K562 (cell line): ENCODE data around the gene SPTAN1. TPM values are rescaled to one million over a fixed set of nuclear protein-coding genes. Genes with fewer than 3 reads are reported as not detected.

Experiments
- BRCA1 ChIP-seq, 2 experiments: fragments of 450-650 bp in 1 of 2; sonication (generic) in 1 of 2; formaldehyde crosslinking in 1 of 2; IDR thresholded peaks; 2 replicates each; pipeline versions ENCODE4 v1.5.0 to v1.6.1; 2017 to 2020; ENCODE audit warnings: mild to moderate bottlenecking in 1 of 2, missing genetic modification reagents in 1 of 2
- CREM ChIP-seq: IDR thresholded peaks from 2 replicates; pipeline ENCODE4 v1.6.1; 2014; ENCODE audit warnings: antibody characterized with exemption, low read depth
- FOXP1 ChIP-seq: sonication (generic); formaldehyde crosslinking; IDR thresholded peaks from 2 replicates; pipeline ENCODE4 v1.8.0; 2022; ENCODE audit warnings: mild to moderate bottlenecking, missing genetic modification reagents
- LCOR ChIP-seq: sonication (generic); formaldehyde crosslinking; IDR thresholded peaks from 2 replicates; pipeline ENCODE4 v1.8.0; 2022; ENCODE audit warnings: mild to moderate bottlenecking, missing genetic modification reagents
- MXI1 ChIP-seq: IDR thresholded peaks from 2 replicates; pipeline ENCODE4 v1.6.1; 2011; ENCODE audit warnings: low read depth, mild to moderate bottlenecking, improper control_type of control experiment, low read length
- RFX1 ChIP-seq: fragments of 450-650 bp; IDR thresholded peaks from 2 replicates; pipeline ENCODE4 v1.6.1; 2016; ENCODE audit warnings: mild to moderate bottlenecking, moderate library complexity
- ZC3H11A ChIP-seq: IDR thresholded peaks from 2 replicates; pipeline ENCODE4 v1.6.1; 2012; ENCODE audit warnings: low read depth, low read length, improper control_type of control experiment
- ZNF133 ChIP-seq: fragments of 250-450 bp; sonication (Bioruptor Pico); IDR thresholded peaks from 2 replicates; pipeline ENCODE4 v1.4.0; 2020; ENCODE audit warnings: mild to moderate bottlenecking
- polyA plus RNA-seq, 8 experiments: library from polyadenylated mRNA; depleted of rRNA in 4 of 8; stranded (reverse) in 5 of 8; unstranded in 3 of 8; fragments of >200 nt; fragmentation: Nextera tagmentation in 2 of 8; fragmentation: Illumina TruSeq in 1 of 8; extraction: Ambion mirVana in 2 of 8; extraction: Trizol in 1 of 8; gene quantifications; 2 replicates each; pipeline versions ENCODE4 v1.2.1 to v1.2.3, GENCODE V29; 2011 to 2014; ENCODE audit warnings: inconsistent platforms in 1 of 8, missing spikeins in 1 of 8
- total RNA-seq, 7 experiments: library from RNA; depleted of rRNA in 6 of 7; stranded (reverse); fragments of >200 nt in 6 of 7; fragmentation: Illumina TruSeq in 2 of 7; extraction: Trizol in 2 of 7; gene quantifications; 2 replicates each; pipeline versions ENCODE4 v1.2.1 to v1.2.3, GENCODE V29; 2011 to 2021; ENCODE audit warnings: low replicate concordance in 1 of 7
- TF ChIP-seq, protein P1 (sequence below): fragments of 450-650 bp; formaldehyde crosslinking; IDR thresholded peaks from 2 replicates; pipeline ENCODE4 v1.4.0; 2020; ENCODE audit warnings: mild to moderate bottlenecking, mixed read lengths
- TF ChIP-seq, protein P2 (sequence below): fragments of 250-450 bp; sonication (Bioruptor Pico); IDR thresholded peaks from 2 replicates; pipeline ENCODE4 v1.8.0; 2022; ENCODE audit warnings: moderate library complexity, mild to moderate bottlenecking, inconsistent platforms
- TF ChIP-seq, protein P3 (sequence below), 2 experiments: fragments of 450-650 bp; IDR thresholded peaks; 2 replicates each; pipeline ENCODE4 v1.6.1; 2016; ENCODE audit warnings: mild to moderate bottlenecking in 2 of 2, borderline replicate concordance in 1 of 2, low read depth in 1 of 2, moderate library complexity in 1 of 2

Gene SPTAN1
- total and polyA plus RNA-seq, 9 of the 15 experiments (the other 6 are each of a cell fraction or from before 2014, with no cell fraction given), result 1.5 to 13.5 (median 6.8) TPM

DNA sequence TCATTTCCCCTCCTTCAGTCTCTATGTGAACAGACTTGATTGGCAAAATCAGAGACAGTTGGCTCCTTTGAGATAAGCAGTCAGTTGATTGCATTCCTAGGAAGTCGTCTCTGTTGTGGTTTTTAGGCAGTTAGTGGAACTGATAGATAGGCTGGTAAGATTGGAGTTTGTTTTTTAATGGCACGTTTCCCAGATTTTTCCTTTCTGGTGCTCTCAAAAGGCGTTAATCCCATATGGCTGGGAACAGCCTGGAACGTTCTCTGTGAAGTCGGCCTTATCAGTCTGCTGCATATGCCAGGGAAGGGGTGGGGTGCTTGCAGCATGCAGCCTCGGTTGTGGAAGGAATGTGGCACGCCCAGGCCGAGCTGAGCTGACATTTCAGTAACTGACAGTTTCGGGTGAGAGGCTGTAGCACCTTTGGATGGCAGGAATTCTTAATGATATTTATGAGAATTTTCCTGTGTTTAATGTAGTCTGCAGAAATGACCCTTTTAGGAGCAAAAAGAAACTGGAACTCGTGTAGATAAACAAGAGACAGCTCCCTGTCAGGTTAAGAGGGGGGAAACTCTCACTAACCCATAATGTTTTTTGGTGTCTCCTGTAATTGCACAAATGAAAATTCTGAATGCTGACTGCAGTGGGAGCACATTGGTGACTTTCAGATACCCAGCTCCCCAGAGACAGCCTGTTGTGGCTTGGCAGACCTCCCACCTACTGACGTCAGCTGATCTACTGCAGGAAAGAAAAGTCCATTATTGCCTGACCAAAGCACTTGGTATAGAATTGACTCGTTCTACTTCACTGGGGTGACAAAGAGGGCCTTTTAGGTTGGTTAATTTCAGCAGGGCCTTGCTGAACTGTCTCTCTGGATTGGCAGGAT is 6.3 kb downstream of the SPTAN1 start (continued):
- TF ChIP-seq MXI1 (peak; percentile 61; the same call in 1 of the 2 replicates), BRCA1 (IDR thresholded peaks at IDR 0.05) (no peak), BRCA1 (CRISPR knock-in tag; IDR thresholded peaks at IDR 0.05) (no peak), ZNF133 (no peak), RFX1 (no peak), ZC3H11A (no peak), LCOR (CRISPR knock-in tag) (peak; percentile 80), CREM (peak; percentile 36; the same call in 1 of the 2 replicates), FOXP1 (CRISPR knock-in tag) (peak; percentile 71; the same call in 1 of the 2 replicates)
- TF ChIP-seq, protein P1, sequence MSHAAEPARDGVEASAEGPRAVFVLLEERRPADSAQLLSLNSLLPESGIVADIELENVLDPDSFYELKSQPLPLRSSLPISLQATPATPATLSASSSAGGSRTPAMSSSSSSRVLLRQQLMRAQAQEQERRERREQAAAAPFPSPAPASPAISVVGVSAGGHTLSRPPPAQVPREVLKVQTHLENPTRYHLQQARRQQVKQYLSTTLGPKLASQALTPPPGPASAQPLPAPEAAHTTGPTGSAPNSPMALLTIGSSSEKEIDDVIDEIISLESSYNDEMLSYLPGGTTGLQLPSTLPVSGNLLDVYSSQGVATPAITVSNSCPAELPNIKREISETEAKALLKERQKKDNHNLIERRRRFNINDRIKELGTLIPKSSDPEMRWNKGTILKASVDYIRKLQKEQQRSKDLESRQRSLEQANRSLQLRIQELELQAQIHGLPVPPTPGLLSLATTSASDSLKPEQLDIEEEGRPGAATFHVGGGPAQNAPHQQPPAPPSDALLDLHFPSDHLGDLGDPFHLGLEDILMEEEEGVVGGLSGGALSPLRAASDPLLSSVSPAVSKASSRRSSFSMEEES (CRISPR knock-in tag), result no peak
- TF ChIP-seq, protein P2, sequence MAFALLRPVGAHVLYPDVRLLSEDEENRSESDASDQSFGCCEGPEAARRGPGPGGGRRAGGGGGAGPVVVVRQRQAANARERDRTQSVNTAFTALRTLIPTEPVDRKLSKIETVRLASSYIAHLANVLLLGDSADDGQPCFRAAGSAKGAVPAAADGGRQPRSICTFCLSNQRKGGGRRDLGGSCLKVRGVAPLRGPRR, result 0 out of 2 replicates have a peak, but pooled peaks have one; percentile 73
- TF ChIP-seq, protein P3, sequence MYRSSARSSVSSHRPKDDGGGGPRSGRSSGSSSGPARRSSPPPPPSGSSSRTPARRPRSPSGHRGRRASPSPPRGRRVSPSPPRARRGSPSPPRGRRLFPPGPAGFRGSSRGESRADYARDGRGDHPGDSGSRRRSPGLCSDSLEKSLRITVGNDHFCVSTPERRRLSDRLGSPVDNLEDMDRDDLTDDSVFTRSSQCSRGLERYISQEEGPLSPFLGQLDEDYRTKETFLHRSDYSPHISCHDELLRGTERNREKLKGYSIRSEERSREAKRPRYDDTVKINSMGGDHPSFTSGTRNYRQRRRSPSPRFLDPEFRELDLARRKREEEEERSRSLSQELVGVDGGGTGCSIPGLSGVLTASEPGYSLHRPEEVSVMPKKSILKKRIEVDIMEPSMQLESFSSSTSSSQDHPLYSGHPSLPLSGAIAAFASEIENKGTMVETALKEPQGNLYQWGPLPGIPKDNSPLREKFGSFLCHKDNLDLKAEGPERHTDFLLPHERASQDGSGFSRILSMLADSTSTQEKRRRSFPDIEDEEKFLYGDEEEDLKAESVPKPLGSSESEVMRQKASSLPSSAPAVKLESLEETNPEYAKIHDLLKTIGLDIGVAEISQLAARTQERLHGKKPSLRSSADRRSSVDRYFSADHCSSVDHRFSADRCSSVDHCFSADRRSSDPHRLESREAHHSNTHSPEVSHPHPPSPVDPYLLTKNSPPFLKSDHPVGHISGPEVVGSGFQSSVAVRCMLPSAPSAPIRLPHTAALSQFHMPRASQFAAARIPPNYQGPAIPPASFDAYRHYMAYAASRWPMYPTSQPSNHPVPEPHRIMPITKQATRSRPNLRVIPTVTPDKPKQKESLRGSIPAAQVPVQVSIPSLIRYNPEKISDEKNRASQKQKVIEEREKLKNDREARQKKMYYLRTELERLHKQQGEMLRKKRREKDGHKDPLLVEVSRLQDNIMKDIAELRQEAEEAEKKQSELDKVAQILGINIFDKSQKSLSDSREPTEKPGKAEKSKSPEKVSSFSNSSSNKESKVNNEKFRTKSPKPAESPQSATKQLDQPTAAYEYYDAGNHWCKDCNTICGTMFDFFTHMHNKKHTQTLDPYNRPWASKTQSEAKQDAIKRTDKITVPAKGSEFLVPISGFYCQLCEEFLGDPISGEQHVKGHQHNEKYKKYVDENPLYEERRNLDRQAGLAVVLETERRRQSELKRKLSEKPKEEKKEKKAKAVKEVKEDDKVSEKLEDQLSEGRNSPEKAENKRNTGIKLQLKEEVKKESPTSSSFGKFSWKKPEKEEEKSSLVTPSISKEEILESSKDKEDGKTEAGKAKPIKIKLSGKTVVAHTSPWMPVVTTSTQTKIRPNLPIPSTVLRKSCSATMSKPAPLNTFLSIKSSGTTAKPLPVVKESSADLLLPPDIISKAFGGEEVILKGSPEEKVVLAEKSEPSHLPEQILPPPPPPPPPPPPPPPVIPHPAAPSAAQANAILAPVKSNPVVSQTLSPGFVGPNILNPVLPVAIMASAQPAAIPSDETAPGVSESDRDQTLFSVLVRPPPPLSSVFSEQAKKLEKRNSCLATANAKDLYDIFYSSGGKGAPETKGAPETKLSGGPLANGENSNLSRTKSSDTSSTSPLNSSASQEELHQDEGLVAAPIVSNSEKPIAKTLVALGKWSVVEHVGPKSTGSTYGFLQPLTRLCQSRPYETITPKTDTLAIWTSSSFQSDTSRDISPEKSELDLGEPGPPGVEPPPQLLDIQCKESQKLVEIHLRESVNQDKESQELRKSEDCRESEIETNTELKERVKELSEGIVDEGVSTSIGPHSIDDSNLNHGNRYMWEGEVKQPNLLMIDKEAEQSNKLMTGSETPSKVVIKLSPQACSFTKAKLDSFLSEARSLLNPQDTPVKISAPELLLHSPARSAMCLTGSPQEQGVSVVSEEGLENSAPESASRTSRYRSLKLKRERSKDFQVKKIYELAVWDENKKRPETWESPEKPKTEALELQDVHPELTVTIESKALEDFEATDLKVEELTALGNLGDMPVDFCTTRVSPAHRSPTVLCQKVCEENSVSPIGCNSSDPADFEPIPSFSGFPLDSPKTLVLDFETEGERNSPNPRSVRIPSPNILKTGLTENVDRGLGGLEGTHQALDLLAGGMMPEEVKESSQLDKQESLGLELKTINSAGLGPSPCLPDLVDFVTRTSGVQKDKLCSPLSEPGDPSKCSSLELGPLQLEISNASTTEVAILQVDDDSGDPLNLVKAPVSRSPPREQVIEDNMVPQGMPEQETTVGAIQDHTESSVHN (IDR thresholded peaks at IDR 0.05; ENCODE audit: borderline replicate concordance in 1 of 2, low read depth in 1 of 2), result peak; percentile 79 to 93; a peak in 3 of 4 replicates
